Right renal pelvis (tissue), 4 donors: ENCODE results near the gene XKR7. TPM values are rescaled to one million over a fixed set of nuclear protein-coding genes. Genes with fewer than 3 reads are reported as not detected.

Source experiments
- DNase-seq, 4 donors: peaks; one replicate each; pipeline ENCODE4 v3.0.0-alpha.2; 2013; ENCODE audit warnings: low read depth in 4 of 4, low spot score in 3 of 4, missing footprints in 1 of 4
- polyA plus RNA-seq, 4 donors: library from polyadenylated mRNA; unstranded; fragments of 120-200 nt; gene quantifications; one replicate each; pipeline ENCODE4 v1.2.1, GENCODE V29; 2013; ENCODE audit not compliant: insufficient read length in 4 of 4

XKR7 gene
- polyA plus RNA-seq, 4 donors = 0.26 to 0.39 (median 0.37) TPM

GRCh38 chr20:31943052-31943471, 24.9 kb upstream of the XKR7 start:
- no peak for DNase-seq

DNA sequence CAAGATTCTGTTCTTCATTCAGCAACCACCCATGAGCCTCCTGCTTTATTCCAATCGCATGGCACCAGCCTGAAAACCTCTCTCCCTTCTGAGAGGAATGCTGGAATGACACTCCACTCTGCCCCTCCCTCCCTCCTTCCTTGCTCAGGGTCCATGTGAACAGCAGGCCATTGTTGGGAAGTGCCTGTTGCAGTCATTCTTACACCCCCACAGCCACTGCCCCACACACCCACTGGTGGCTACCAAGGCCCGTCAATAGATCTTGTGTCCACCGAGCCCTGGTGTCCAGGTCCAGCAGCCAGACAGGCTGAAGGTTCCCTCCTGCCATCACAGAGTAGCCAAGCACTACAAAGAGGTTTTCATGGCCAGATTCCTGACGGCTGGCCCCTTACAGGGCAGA, 22.6 kb upstream of the XKR7 start:
- no peak for DNase-seq

GRCh38 chr20:31945785-31946184, 22.2 kb upstream of the XKR7 start:
- no peak for DNase-seq

- DNase-seq = no peak
Observed at GRCh38 chr20:31948008-31948407, 19.9 kb upstream of the XKR7 start.

DNA sequence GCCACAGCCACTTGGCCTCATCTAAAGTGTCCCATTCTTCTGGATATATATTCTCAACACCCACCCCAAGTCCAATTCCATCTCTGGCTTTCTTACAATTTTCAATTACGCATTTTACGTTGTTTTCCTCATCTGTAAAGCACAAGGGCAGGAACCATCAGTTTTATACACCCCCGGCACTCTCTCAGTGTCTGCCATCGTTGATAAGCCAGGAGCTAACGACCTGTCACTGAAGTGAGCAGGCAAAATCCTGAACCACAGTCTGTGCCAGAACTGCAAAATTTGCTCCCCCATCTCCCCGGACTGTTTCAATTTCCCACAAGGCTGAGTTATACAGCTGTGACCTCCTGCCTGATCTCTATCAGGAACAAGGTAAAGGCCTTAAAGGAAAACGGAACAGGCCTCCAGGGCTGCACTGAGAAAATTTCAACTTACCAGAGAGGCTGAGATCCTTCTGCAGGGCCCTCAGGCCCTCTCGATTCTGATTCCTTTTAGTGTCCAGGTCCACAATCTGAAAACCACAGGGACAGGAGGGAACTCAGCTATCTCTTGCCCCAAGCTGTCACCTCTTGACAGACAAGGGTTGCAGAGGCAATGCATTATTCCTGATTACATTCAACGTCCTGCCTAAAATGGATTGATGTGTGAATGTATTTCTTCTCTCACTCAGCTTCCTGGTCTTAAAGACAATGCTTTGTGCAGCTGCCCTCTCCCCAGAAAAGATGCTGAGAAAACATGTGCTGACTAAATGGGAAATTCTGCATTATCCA, 17.9 kb upstream of the XKR7 start:
- no peak for DNase-seq

DNA sequence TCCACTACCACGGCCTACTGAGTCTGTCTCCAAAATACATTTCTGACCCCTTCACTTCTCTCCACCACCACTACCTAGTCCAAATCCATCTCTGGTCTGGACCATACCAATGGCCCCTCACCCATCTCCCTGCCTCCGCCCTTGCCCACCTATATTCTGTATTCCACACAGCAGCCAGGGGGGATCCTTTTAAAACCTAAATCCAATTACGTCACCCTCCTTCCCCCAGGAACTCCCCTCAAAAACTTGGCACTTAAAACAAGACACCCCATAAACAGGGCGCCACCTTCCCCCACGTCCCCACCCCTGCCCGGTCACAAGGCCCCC, 16.8 kb upstream of the XKR7 start:
- DNase-seq = no peak

GRCh38 chr20:31951530-31952453, 16.2 kb upstream of the XKR7 start, which contains the start of gene PDRG1:
PDRG1 (minus strand) TSS chr20:31952046; CDS start chr20:31951961, 85 bp downstream.
- DNase-seq = peak; percentile 91 to 93 (median 92)

DNA sequence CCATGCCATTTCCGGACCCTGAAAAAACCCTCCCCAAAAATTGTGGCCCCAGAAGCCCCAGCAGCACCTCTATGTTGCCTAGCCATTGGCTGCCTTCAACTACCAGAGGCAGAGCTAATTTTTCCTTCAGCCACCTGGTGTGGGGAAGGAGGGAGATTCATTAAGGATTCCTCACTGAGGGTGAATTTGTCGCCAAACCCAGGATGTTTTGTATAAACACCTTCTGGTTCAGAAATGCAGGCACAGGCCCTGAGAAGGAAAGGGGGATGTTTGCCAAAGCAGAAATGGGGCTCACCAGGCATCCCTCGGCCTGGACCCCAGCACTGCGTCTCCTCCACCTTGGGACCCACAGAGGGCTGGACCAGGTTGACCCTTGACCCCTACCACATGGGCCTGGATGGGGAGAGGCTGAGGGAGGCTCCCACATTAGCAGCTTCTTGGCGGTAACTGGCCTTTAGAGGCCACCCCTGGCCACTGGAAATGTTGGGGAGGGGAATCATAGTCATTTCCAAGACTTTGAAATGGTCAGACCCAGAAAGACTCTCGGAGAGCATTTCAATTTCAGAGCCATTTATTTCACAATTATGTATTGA, 14.3 kb upstream of the XKR7 start:
- no peak for DNase-seq

DNA sequence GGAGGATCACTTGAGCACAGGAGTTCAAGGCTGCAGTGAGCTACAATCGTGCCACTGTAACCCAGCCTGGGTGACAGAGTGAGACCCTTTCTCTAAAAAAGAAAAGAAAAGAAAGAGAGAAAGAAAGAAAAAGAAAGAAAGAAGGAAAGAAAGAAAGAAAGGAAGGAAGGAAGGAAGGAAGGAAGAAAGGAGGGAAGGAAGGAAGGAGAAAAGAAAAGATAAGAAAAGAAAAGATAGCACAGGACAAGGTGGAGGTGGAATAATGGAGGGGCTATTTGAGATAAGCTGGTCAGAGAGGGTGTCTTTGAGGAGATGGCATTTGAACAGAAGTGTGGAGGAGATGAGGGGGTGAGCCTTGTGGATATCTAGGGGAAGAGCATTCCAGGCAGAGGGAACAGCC, 13.5 kb upstream of the XKR7 start:
- no peak for DNase-seq

- no peak for DNase-seq
Observed at GRCh38 chr20:31956556-31957526, 11.1 kb upstream of the XKR7 start.

DNA sequence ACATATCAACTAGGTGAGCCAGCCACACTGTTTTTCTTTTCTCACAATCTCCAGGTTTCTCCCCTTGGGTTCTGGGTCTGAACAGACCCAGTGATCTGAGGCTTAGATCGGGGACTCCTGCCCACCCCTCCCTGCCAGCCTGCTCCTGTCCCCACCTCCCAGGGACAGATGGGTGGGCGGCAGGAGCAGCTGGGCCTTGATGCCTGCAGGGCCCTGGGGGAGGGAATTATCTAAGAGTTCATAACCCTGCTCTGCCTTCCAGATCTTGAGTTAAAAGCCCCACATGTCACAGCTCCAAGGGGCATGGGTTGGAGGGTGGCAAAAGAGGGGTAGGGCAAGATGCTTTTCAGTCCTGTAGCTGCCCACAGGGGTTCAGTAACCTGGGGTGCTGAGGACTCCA, 5.2 kb upstream of the XKR7 start:
- DNase-seq = no peak

DNA sequence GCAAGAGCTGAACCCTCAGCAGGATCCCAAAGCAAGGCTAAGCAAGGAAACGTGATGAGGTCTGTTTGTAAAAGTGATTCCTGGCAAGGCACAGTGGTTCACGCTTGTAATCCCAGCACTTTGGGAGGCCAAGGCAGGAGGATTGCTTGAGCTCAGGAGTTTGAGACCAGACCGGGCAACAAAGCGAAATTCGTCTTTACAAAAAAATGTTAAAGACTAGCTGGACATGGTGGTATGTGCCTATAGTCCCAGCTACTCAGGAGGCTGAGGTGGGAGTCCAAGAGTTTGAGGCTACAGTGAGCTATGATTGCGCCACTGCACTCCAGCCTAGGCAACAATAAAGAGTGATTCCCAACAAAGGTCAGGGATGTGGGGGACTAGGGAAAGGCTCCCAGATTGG, 4.1 kb upstream of the XKR7 start:
- DNase-seq = no peak

DNA sequence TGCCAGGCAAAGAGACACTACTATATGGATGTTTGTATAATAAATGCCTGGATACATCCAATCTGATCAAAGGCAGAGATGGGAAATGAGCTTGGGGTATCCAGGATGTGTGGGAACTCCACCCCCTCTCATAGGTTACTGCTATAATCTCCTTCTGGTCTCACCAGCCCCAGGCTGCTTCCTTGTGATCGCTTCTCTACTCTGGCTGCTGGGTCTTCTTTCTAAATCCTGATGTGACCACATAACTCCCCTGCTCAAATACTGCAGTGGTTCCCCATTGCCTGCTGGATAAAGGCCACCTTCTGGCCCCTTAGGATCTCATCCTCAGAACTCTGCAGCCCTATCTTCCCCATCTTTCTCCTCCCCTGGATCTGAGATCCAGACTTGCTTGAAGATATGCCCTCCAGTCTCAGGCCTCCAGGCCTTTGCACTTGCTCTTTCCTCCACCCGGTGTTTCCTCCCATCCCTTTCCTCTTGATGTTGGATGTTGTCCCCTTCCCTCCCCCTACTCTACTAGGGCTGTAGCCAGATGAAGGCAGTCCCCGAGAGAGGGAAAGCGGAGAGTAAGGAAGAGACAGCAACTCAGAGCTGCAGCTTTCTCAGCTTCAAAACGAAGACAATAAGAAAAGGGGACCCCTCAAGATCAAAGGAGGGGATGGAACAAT, 828 bp upstream of the XKR7 start:
- DNase-seq = no peak

- peak; percentile 71 to 87 (median 76) for DNase-seq
Observed at GRCh38 chr20:31968291-31969126, 558 bp downstream of the XKR7 start.

- DNase-seq = no peak
Observed at GRCh38 chr20:31969991-31970390, 2.0 kb downstream of the XKR7 start.

DNA sequence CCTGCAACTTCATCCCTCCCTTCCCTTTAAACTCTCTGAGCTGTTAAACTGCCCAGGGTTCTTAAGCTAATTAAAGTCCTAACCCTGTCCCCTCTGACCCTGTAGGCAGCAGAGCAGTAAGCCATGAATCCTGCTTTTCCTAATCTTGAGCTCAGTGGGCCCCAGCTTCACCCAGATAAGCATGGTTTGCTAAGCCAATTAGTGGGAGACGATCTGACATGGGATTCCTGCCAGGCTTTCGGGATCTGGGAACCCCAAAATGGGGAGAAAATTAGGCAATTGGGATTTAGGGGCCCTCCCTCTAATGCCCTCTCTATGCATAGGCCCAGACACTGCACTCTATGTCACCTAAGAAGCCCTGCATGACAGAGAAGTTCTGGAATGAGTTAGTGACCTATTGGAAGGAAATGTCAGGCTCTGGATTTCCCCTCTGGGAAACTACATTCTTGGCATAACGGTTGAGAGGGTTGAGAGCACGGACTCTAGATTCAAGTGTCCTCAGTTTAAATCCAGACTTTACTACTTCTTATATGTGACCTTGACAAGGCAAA, 4.6 kb downstream of the XKR7 start:
- DNase-seq = peak in 1 of 4 donors; percentile 41

GRCh38 chr20:31974296-31974695, 6.3 kb downstream of the XKR7 start:
- no peak for DNase-seq

DNA sequence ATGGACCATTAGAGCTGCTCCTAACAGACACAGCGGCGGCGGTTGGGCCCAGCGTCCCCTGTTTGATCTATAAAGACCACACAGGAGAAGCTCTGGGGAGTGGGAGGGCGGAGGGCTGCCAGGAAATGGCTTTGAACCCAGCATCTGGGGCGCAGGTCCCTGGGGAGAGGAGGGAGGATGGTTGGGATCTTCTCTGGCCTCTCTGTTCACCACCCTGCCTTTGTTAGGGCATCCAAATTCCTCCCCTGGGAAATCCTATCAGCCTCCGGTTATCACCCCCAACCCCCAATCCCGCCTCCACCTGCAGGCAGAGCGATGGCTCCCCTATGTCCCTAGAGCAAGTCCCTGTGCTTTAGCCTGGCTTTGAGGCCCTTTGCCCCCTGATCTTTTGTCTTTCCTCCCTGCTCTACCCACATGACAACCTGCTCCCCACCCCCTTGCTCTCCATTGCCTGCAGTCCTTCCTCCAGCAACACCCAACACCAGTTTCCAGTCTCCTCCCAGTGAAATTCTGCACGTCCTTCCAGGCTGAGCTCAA, 7.1 kb downstream of the XKR7 start:
- DNase-seq = peak in 1 of 4 donors; percentile 41
